ENCODE measurements around the gene GHRH.

GHRH gene

DNA sequence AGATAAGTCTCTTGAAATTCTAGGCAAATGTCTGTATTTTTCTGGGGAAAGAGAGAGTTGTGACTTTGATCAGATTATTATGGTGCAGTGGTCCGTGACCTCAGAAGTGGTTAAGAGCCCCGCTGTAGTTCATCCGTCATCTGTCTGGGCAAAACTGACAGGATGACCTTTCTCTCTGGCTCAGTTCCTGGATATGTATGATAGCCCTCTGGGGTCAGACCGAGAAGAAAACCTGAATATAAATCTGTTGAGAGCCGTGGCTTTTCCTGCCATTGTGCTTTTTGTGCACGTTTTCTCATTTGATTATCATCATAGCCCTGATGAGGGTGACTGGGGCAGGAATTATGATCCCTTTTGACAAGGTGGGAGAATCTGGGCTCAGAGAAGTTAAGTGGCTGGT is 26.5 kb downstream of the GHRH start:
- no peak for DNase-seq

GRCh38 chr20:37234254-37234581 is 27.4 kb downstream of the GHRH start:
- DNase-seq, result no peak

- no peak for DNase-seq
Measured at GRCh38 chr20:37233548-37234253, 27.9 kb downstream of the GHRH start.

- DNase-seq, result no peak
Measured at GRCh38 chr20:37231947-37232630, 29.5 kb downstream of the GHRH start.

- DNase-seq, result no peak
Measured at GRCh38 chr20:37230200-37230599, 31.4 kb downstream of the GHRH start.

DNA sequence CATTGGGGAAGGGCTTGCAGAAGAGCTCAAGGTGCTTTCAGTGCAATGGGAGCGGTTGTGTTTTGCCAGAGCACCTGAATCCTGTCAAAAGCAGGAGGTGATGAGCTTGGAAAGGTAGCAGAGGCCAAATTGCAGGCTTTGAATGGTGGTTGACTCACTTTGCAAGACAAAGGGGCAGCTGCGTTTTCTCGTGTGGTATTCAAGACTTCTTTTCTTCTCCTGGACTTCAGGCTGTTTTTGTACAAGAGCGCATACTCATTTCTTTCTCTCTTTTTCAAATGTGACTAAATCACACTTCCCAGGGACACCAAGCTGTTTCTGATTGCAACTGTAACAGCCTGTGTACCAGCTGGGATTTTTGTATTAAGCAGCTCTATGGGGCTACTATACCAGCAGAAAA is 32.3 kb downstream of the GHRH start:
- no peak for DNase-seq

DNA sequence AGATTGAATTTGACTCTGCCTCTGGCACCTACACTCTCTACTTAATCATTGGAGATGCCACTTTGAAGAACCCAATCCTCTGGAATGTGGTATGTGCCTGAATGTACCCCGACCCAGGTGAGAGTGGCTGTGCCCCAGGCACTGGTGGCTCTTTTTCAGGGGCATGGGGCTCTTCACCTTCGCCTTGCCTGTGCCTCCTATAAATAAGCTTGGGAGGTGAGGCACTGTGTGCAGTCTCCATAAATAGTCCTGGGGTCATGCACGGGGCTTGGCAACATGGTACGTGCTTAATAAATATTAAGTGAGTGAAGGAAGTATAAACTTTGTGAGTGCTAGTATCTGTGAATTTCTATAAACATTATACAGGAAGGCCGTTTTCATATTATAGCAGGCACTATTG is 33.0 kb downstream of the GHRH start:
- DNase-seq, result no peak

DNA sequence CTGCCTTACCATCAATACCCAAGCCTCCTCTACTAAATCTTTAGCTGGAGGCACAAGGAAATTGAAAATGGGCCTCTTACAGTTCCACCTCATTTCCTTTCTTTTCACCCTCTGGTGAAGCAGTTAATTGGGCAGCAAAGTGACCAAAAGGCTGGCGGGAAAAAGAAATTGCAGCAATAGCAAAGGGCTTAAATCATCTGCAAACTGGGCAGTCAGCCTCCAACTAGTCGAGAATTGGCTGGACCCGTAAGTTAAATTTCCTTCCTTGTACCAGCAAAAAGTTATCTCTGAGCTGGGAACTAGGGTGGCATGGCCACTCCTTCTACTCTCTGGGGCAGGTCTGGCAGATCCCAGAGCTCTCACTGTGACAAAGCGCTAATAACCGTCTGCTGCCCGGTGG is 33.5 kb downstream of the GHRH start:
- no peak for DNase-seq

GRCh38 chr20:37226889-37227288 is 34.7 kb downstream of the GHRH start:
- no peak for DNase-seq

DNA sequence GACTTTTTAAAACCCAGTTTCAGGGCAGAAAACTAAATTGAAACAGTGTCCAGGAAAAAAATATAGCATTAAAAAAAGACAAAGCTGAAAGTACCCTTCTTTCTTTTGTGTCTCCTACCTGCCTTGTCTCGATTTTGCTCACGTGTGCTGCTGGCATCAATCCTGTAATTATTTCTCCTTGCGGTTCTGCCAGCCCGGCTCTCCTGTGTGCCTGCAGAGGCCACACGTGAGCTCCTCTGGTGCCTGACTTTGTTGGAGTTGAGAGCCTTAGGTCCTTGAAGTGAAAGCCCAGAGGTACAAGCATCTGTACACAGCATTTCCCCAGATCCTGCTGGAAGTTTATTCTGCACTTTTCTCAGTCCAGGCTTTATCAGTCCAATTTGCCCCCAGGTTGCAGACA is 36.5 kb downstream of the GHRH start:
- DNase-seq, result no peak

DNA sequence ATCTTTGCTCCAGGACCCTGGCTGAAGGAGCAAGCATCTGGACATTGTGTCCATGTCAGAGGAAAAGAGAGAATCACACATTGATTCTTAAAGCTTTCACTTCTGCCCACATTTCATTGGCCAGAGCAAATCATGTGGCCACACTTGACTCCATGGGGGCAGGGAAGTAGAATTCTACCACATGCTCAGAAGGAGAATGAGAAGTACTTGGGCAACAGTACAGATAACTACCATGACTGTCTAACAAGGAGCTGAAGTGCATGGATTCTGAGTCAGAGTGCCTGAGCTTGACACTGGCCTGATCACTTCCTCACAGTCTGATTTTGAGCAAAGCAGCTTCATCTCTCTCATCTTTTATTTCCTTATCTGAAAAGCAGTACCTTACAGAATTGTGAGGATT is 38.6 kb downstream of the GHRH start:
- DNase-seq, result no peak

GRCh38 chr20:37222086-37222485 is 39.5 kb downstream of the GHRH start:
- no peak for DNase-seq

GRCh38 chr20:37220731-37221130 is 40.9 kb downstream of the GHRH start:
- no peak for DNase-seq

DNA sequence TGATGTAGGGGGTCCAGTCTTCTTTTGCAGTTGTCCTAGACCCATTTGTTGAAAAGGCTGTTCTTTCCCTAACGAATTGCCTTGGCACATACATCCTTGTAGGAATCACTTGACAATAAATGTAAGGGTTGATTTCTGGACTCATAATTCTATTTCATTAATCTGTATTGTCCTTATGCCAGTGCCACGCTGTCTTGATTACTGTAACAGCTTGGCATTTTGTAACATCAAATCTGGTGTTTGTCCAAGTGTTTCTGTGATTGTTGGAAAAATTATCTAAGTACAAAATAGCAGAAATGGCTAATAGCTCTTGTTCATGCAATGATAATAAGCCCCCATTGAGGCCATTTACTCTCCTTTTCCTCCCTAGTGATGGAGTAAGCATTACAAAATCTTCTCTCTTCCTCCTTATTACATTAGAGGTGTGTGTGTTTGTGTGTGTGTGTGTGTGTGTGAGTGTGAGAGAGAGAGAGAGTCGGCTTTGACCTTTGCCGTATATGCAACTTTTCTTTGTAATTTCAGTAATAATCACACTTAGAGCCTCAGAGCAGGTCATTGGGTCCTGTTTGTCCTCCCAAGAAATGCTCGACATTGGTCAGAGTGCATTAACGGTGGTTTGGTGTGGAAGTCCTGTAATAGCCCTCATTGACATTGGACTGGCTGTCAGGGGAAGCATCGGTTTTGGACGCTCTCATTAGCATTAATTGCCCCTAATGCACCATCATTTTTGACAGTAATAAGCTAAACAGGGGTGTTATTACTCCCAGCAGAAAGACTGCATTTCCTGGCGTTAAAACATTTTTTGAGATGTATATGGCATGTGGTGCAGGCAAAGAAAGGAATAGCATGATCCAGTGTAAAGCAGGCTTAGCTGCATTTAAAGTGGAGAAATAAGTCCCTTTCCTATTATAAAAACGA is 41.6 kb downstream of the GHRH start:
- DNase-seq, result no peak

- no peak for DNase-seq
Measured at GRCh38 chr20:37218976-37219375, 42.6 kb downstream of the GHRH start.

GRCh38 chr20:37218441-37218840 is 43.2 kb downstream of the GHRH start:
- DNase-seq, result no peak

DNA sequence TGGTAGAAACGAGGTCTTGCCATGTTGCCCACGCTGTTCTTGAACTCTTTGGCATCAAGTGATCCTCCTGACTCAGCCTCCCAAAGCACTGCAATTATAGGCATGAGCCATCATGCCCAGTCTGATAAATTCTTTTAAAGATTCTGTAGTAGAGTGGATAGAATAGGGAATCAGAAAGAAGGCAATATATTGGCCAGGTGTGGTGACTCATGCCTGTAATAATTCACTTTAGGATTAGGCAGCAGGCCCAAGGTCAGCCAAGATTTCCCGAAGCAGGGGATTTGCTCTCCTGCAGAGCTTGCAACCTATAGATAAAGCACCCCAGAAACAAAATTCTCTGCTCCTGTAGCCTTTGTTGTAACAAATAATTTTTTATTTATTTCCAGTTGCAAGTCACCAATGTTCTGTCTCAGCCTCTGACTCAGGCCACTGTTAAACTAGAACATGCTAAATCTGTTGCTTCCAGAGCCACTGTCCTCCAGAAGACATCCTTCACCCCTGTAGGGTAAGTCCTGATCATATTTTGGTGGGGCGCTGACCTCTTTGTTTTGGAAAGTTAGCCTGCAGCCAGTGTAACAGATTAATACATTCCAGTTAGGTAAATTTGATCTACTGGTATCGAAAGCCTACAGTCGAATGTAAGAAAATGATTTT is 51.8 kb downstream of the GHRH start:
- no peak for DNase-seq

DNA sequence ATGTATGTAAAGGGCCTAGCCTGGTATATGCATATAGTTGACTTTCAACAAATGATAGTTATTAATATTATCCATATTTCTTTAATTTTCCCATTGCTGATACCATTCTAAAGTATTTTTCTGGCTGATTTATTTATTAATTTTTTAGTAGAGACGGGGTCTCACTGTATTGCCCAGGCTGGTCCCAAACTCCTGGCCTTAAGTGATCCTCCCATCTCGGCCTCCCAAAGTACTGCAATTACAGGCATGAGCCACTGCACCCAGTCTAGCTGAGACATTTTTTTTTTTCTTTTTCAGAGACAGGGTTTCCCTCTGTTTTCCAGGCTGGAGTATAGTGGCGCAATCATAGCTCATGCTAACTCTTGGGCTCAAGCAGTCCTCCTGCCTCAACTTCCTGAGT is 52.4 kb downstream of the GHRH start:
- DNase-seq, result no peak

- DNase-seq, result no peak
Measured at GRCh38 chr20:37207171-37207570, 54.4 kb downstream of the GHRH start.

DNA sequence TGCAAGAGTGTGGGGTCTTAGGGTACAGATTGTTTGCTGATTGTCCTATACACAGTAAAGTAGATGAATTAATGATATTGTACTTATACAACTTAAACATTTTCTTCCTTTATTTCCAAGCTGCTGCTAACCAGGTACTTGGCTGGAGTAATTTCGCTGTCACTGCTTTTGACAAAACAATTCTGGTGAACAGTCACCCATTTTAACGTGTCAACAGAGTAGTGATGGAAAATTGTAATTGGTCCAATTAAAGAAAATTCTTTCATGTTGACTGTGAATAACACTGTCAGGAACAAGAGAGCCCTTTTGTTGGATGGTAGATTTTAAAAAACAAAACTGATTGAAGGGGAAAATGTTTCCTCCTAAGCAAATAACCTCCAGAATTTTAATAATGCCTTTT is 55.8 kb downstream of the GHRH start:
- no peak for DNase-seq

DNA sequence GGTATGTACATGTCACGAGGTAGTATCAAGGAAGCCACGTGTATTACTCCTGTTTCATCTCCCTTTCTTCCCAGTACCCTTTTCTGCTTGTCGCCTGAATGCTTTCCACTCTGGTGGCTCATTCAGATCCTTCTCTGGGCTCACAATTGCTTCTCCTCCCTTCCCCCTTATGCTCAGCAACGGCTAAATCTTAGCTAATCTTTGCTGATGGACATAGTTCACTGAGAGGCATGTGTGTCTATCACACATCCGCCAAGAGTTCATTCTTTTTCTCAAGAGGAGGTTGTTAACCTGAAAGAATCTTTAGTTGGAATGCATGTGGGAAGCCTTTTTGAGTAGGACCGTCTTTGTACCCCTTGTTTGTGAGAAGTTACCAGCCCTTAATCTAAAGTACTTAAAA is 56.5 kb downstream of the GHRH start:
- no peak for DNase-seq

GRCh38 chr20:37204056-37204455 is 57.6 kb downstream of the GHRH start:
- no peak for DNase-seq

GRCh38 chr20:37202267-37202943 is 59.2 kb downstream of the GHRH start:
- no peak for DNase-seq

Data from NCI-H526 treated with DMSO at 0.1 percent for 48 hours (cell line).